HEK293 (cell line): Measurements from ENCODE around the gene ADAMTS2.

Source experiments
- CTCF ChIP-seq: fragments of 450-650 bp; formaldehyde crosslinking; IDR thresholded peaks from 2 replicates; pipeline ENCODE4 v1.5.1; 2016; ENCODE audit warnings: missing biosample characterization, missing genetic modification characterization
- ZBTB21 ChIP-seq: fragments of 450-650 bp; formaldehyde crosslinking; IDR thresholded peaks from 2 replicates; pipeline ENCODE4 v1.5.1; 2017; ENCODE audit warnings: missing biosample characterization, missing genetic modification characterization

GRCh38 chr5:179217956-179218942 is 127.0 kb downstream of the ADAMTS2 start:
- no peak for TF ChIP-seq CTCF (tag by site-specific recombination)
- no peak for TF ChIP-seq ZBTB21 (tag by site-specific recombination)
